GM21367 (cell line): ENCODE data around the gene PRKACA.

Experiments used
- ATAC-seq: cut with Tn5 transposase; IDR thresholded peaks from one replicate; pipeline ENCODE4 v1.9.1; 2021; ENCODE audit not compliant: unreplicated experiment

The PRKACA gene

DNA sequence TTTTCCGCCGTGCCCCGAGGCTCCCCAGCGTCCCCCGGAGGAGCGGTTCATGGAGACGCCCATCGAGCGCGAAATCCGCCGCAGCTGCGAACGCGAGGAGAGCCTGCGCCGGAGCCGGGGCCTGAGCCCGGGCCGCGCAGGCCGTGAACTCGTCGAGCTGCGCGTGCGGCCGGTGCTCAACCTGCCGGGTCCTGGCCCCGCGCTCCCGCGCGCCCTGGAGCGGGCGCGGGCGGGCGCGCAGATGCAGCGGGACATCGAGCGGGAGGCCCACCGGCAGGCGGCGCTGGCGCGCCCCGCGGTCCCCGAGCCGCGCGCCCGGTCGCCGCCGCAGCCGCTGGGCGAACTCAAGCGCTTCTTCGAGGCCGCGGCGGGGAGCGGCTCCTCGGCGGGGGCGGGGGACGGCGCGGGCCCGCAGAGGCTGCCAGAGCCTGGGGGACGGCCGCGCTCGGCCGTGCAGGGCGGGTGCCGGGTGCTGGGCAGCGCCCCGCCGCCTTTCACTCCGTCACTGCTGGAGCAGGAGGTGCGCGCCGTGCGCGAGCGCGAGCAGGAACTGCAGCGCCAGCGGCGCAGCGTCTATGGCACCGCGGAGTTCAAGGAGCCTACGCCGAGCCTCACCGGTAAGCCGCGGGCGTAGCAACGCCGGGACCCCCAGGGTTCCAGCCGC is 44.2 kb downstream of the PRKACA start:
- no peak for ATAC-seq

DNA sequence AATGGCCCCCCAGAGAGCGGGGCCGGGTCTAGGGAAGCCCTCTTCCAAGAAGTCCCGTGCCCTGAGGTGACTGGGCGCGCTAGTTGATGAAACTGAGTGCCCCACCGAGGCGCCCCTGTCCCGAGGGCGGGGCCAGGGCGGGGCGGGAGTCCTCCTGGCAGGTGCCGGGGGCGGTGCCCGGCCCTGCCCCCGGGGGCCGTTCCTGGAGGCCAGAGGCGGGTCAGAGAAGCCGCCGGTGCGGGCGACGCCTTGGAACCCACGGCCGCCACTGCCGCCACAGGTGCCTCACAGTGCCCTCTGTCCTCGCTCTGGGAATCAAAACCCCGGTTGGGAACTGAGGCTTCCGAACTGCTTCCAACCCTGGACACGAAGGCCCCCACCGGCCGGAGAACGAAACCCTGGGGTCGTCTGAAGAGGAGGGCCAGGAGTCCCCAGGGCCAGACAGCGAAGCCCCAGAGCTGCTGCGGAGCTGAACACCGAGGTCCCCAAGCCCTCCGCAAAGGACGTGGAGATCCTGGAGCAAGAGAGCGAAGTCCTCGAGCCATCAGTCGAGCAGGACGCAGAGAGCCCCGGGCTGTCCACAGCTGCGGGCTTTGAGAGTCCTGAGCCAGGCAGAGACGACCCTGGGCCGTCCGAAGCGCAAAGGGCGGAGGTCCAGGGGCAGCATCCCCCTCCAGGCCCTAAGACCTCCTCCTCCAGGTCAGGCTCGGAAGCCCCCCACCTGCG is 44.9 kb downstream of the PRKACA start, which contains the start of gene MISP3:
MISP3 (plus strand) TSS at position 252 of the 726 bp plus-strand sequence. CDS start 524 bp downstream, outside the sequence.
- ATAC-seq = no peak

DNA sequence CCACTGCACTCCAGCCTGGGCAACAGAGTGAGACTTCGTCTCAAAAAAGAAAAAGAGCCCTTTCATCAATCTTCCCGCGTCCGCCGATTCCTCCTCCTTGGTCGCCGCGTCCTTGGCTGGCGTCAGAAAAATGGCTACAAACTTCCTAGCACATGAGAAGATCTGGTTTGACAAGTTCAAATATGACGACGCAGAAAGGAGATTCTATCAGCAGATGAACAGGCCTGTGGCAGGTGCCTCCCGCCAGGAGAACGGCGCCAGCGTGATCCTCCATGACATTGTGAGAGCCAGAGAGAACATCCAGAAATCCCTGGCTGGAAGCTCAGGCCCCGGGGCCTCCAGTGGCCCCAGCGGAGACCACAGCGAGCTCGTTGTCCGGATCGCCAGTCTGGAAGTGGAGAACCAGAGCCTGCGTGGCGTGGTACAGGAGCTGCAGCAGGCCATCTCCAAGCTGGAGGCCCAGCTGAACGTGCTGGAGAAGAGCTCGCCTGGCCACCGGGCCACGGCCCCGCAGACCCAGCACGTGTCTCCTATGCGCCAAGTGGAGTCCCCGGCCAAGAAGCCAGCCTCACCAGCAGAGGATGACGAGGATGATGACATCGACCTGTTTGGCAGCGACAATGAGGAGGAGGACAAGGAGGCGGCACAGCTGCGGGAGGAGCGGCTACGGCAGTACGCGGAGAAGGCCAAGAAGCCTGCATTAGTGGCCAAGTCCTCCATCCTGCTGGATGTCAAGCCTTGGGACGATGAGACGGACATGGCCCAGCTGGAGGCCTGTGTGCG is 47.1 kb downstream of the PRKACA start:
- no peak for ATAC-seq

DNA sequence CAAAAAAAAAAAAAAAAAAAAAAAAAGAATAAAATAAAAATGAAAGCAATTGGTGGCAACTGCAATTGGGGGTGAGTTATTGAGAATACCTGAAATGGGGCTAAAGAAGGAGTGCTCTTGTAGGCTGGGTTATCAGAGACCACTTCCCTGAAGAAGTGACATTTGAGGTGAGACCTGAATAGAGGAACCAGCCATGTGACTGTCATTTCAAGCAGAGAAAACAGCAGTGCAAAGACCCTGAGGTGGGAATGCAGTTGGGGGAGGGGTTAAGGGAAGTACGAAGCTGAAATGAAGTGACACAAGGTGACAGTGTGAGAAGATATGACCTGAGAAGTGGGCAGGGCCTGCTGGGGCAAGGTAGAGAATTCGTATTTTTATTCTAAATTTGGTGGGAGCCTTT is 51.4 kb downstream of the PRKACA start:
- no peak for ATAC-seq

DNA sequence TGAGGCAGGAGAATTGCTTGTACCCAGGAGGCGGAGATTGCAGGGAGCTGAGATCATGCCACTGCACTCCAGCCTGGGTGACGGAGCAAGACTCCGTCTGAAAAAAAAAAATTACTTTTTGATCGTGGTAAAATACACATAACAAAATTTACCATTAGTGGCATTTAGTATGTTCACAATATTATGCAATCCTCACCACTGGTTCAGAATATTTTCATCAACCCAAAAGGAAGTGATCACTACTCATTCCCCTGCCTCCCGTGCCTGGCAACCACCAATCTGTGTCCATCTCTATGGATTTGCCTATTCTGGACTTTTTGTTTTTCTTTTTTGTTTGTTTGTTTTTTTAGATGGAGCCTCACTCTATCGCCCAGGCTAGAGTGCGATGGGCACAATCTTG is 54.5 kb downstream of the PRKACA start:
- no peak for ATAC-seq

DNA sequence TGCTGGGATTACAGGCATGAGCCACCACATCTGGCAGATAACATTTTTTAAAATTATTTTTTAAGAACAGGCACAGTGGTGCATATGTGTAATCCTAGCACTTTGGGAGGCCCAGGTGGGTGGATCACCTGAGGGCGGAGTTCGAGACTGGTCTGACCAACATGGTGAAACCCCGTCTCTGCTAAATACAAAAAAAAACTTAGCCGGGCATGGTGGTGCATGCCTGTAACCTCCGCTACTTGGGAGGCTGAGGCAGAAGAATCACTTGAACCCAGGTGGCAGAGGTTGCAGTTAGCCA is 55.1 kb downstream of the PRKACA start:
- no peak for ATAC-seq

DNA sequence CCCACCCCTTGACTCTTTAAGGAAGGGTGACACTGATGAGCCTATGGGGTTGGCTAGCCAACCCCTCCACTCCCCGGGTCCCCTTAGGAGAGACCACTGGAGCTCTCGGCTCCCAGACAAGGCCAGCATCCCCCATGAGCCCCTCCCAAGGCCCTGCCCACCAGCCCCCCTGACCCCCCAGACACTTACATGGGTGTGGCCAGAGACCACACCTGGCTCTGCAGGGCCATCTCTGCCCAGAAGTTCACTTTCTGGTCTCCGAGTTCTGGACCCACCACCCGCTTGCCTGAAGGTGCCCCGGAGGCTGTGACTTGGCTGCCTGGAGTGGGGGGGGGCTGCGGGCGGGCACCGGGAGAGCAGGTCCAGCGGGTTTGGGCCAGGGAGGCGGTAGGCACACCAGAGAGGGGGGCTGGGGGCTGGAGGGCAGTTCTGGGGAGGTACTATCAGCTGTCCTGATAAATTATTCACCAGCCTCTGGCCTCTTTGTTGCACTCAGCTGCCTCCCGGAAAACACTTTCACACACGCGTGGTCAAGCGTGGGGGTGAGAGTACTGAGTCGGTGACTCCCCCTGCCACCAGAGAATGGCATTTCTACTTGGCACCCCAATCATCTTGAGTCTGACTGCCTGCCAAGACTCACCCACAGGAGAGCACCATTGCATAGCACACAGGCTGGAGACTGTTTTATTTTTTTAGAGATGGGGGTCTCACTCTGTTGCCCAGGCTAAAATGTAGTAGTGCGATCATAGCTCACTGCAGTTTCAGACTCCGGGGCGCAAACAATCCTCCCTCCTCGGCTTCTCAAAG is 55.6 kb downstream of the PRKACA start, which contains the start of gene PALM3:
PALM3 (minus strand) TSS at position 326 of the 807 bp plus-strand sequence; CDS start at position 230, 96 bp downstream.
- no peak for ATAC-seq

DNA sequence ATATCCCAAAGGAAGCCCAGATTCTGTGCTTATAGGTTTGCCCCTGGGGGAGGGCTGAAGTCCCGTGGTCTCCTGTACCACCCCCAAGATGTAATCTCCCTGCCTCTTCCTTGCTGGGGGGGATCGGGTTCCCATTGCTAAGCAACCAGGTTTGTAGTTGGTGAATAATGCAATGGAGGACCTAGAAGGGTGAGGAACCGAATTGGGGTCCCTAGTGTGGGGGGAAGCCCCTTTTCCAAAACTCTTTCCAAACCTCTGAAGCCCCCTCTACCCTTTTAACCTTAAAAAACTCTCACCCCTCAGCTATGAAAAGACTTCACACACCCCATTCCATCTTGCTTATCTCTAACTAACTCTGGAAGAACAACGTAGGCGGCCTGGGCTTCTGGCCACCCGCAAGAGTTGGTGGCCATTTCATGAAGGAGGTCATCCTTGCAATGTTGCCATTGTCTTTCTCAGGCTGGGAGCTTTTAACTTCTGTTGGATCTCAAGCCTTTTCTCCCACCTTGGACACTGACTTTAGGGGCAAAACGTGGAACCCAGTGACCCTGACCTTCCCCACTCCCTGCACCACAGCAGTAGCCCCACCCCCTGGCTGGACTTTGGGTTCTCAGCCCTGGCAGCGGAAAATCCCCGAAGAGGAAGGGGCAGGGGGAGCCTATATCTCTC is 56.3 kb downstream of the PRKACA start:
- no peak for ATAC-seq

DNA sequence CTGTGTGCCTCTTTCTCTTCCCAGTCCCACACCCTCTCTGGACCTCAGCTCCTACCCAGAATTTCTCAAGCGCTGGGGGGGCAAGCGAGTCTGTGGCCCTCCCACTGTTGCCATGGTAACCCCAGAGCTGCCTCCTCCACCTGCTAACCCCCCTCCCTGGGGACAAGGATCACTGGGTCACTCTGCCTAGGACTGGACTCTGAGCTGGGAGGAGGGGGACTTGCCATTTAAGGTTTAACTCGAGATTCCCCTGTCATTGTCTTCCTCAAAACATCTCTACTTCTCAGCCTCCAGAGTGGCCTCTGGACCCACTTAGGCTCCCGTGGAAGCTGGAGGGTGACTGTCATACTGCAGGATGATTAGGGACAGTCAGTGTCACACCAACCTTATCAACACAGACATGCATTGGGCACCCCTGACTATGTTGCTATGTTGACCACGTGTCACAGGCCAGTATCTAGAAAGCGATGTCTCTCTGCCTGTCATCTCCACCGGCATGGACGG is 57.9 kb downstream of the PRKACA start:
- no peak for ATAC-seq

DNA sequence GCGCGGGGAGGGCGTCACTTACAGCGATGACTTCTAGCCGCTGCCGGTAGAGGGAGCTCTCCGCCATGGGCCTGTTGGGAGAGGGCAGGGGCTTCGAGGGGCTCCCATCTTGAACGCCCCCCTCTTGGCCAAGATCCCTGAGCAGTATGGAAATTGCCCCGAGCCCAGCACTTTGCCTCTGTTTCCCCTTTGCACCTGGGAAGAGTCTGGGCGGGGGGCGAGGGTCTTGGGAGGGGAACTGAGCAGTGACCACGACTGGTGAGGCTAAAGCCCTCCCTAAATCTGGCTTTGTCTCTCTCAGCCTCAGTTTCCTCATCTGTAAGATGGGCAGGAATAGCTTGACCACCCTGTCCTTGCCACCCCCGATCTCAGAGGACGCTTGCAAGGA is 58.5 kb downstream of the PRKACA start:
- no peak for ATAC-seq

DNA sequence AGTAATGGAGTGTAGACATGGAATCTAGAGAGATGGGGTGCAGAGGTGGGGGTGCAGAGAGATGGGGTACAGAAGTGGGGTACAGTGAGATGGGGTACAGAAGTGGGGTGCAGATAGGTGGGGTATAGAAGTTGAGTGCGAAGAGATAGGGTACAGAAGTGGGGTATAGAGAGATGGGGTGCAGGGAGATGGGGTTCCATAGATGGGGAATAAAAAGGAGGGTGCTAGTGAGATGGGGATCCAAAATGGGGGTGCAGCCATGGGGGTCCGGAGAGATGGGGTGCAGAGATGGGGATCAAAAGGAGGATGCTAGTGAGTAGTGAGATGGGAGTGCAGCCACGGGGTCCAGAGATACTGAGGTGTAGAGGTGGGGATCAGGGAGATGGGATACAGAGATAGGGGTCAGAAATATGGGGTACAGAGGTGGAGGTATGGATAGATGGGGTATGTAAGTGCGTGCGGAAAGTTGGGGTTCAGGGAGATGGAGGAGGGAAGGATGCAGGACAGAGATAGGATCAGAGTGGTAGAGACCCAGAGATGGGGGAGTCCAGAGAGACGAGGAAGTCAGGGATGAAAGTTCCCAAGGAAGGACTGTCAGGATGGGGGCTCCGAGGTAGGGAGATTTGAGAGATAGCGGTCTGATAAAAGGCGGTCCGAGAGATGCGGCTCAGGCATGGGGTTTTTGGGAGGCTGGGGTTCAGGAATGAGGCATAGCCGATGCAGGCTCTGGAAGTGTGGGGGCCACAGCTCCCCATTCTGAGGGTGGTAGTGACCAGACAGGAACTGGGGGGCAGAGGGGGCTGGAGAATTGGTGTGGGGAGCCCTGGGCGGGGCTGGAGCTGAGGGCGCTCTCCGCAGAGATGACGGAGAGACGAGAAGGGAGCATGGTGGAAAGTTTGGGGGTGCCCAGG is 59.1 kb downstream of the PRKACA start:
- ATAC-seq = no peak

DNA sequence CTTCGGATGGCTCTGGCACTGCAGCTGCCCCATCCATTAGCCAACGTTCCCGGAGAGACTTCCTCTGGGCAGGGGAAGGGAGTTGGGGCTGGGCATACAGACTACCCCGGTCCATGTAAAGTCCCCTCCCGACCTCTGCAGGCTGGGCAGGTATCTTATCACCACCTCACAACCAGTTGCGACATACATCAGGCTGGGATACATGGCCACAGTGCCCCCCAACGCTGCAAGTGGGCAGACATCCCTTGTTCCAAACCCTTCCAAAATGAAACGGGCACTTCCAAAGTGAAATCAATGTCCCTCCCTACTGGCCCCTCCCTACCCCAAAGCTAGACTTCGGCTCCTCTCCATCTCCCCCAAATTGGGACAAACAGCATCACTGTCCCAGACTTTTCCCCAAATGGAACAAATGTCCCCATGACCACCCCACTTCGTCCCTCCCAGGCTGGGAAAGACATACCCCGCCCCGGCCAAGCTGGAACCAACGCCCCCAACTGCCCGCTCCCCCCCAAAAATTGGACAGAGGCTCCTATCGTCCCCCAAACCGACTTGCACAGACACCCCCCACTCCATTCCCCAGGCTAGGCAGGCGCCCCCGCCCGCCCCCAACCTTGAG is 60.7 kb downstream of the PRKACA start:
- no peak for ATAC-seq

DNA sequence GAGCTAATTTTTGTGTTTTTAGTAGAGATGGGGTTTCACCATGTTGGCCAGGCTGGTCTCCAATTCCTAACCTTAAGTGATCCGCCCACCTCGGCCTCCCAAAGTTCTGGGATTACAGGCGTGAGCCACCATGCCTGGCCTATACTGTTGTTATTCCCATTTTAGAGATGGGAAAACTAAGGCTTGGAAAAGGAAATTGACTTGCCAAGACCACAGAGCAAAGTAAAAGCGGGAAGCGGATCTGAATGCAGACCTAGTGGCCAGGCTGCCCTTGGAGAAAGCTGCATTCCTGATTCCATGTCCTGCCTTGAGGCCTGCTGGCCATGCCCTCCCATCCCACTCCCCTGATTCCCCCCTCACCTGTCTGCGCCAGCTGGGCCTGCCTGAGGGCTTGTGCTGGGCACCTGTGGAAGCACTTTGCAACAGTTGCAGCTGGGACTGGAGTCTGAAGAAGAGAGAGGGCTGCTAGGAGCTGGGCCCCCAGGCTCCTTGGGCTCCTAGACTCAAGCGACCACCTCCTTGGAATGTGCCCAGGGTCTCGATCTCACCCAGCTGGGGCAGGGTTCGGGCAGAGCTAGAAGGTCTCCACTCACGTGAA is 61.4 kb downstream of the PRKACA start:
- ATAC-seq = no peak

DNA sequence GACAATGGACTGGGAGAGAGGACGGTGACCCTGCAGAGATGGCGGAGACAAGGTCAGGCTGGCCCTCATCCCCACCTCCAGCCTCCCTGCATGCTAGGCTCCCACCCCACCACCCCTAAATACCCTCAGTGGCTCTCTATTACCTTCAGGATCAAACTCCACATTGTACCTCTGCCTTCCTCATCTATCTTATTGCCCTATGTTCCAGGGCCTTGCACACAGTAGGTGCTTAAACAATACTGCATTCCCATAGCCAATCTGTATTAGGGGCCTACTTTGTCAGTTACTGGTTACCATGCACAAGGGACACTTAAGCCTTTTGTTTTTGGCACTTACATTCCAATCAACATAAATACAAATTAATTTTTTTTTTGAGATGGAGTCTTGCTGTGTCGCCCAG is 62.2 kb downstream of the PRKACA start:
- no peak for ATAC-seq

DNA sequence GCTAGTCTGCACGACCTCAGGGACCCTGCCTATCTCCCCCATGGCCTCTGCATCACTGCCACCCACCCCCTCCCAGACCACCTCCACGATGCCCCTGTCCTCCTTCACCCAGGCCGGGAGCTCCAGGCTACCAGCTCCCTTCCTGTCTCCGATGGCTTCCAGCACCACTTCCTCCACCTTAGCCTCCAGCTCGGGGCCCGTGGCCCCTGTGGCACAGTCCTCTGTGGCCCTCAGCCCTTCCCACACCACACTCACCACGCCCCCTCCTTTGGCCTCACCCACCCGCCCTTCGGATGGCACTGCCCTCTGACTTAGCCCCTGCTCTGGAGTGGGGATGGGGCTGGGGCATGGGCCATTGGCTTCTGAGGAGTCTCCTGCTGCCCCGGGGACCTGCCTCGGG is 62.8 kb downstream of the PRKACA start:
- no peak for ATAC-seq

DNA sequence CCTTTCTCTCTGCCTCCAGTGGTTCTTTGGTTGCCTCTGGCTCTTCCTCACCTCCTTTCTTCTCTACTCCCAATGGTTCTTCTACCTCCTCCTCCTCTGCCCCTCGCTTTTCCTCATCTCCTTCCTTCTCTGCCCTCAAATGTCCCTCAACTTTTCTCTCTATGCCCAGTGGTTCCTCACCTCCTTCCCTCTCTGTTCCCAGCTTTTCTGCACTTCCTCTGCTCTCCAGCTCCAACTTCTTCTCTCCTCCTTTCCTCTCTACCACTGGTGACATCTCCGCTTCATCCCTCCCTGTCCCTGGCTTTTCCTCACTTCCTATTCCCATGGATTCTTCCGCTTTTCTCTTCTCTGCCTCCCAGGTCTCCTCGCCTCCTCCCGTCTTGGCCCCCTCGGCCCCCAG is 63.5 kb downstream of the PRKACA start:
- ATAC-seq = no peak

DNA sequence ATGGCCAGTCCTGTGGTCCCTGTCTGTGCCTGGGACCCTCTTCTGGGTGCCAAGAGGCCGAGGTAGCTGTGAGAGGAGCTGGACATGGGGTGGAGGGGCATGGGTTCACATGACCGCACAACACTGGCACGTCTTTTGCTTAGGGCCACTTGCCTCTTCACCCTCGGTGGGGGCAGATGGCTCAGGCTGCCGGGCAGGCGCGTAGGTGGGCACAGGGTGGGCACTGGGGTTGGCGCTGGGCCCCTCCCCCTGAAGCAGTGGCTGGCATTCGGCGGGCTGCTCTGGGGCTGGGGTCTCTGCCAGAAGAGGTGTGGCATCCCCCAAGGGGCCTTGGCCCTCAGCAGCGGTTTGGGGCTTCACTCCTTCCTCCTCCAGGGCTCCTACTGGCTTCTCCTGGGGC is 64.1 kb downstream of the PRKACA start:
- no peak for ATAC-seq

DNA sequence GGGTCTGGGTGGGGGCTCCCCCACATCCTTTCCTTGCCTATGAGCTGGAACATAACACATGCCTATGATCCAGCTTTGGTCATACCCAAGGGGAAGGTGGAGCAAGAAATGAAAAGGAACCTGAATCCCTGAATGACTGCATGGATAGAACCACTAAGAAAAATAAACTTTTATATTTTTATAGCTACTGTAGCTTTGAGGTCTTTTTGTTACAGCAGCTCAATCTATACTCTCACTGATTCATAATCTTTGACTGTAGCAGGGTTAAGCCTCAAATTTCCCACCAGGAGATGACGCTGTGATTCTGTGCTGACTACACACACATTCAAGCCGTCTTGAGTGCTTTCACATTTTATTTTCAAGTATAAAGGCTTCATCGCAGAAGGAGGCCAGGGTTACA is 64.5 kb downstream of the PRKACA start:
- ATAC-seq = no peak

DNA sequence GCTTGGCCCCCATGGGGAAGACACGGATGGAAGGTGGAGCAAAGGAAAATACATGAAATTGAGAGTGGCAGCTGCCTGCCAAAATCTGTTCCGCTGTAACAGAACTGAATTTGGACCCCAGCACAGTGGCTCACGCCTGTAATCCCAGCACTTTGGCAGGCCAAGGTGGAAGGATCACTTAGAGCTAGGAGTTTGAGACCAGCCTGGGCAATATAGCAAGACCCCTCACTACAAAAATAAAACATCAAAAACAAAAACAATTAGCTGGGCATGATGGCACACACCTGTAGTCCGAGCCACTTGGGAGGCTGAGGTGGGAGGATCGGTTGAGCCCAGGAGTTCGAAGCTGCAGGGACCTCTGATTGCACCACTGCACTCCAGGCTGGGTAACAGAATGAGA is 65.1 kb downstream of the PRKACA start:
- ATAC-seq = no peak
